Progenitor cell of endocrine pancreas (in vitro differentiated cells): ENCODE results near the gene PRKD1. TPM values are rescaled to one million over a fixed set of nuclear protein-coding genes. Genes with fewer than 3 reads are reported as not detected.

Source experiments
- DNase-seq: peaks from one replicate; pipeline ENCODE4 v3.0.0; 2021; ENCODE audit warnings: low spot score; ENCODE audit not compliant: unreplicated experiment
- H3K27ac Mint-ChIP-seq: 2 replicates; pipeline ENCODE4 v1.8.0; 2021; ENCODE audit warnings: mild to moderate bottlenecking, moderate library complexity, mixed read lengths
- H3K27me3 Mint-ChIP-seq: 2 replicates; pipeline ENCODE4 v1.8.0; 2021; ENCODE audit warnings: mixed read lengths
- H3K36me3 Mint-ChIP-seq: 2 replicates; pipeline ENCODE4 v1.8.0; 2022; ENCODE audit warnings: mixed read lengths; ENCODE audit not compliant: insufficient read depth
- H3K4me1 Mint-ChIP-seq: 2 replicates; pipeline ENCODE4 v1.8.0; 2021; ENCODE audit warnings: low read depth, mixed read lengths
- H3K4me3 Mint-ChIP-seq: 2 replicates; pipeline ENCODE4 v1.8.0; 2021; ENCODE audit warnings: low read depth, mild to moderate bottlenecking, moderate library complexity, mixed read lengths
- H3K9me3 Mint-ChIP-seq: 2 replicates; pipeline ENCODE4 v1.8.0; 2021; ENCODE audit warnings: low read depth, mixed read lengths
- CTCF ChIP-seq: fragments of 200-600 bp; sonication (generic); IDR thresholded peaks from one replicate; pipeline ENCODE4 v1.5.0; 2021; ENCODE audit warnings: antibody characterized with exemption, mild to moderate bottlenecking; ENCODE audit not compliant: unreplicated experiment
- total RNA-seq: library from RNA; stranded (reverse); gene quantifications from 2 replicates; pipeline ENCODE4 v1.2.1, GENCODE V29; 2021

The PRKD1 gene
- total RNA-seq, 1 donor from 2014 or later = 23.6 TPM

GRCh38 chr14:29722831-29723230 is 204.8 kb downstream of the PRKD1 start:
- peaks cover 31% of the 10 kb centered on the region for H3K4me1 Mint-ChIP-seq
- no peak overlapping the region for H3K27ac Mint-ChIP-seq
- H3K36me3 Mint-ChIP-seq = peaks cover 5% of the 10 kb centered on the region
- H3K9me3 Mint-ChIP-seq = no peaks in the 10 kb centered on the region
- no peaks in the 10 kb centered on the region for H3K27me3 Mint-ChIP-seq
- no peak overlapping the region for H3K4me3 Mint-ChIP-seq
- no peak for TF ChIP-seq CTCF
- DNase-seq = no peak

- peaks cover 31% of the 10 kb centered on the region for H3K4me1 Mint-ChIP-seq
- TF ChIP-seq CTCF = no peak
- H3K27me3 Mint-ChIP-seq = no peaks in the 10 kb centered on the region
- no peak overlapping the region for H3K27ac Mint-ChIP-seq
- H3K4me3 Mint-ChIP-seq = no peak overlapping the region
- peaks cover 5% of the 10 kb centered on the region for H3K36me3 Mint-ChIP-seq
- no peak for DNase-seq
- no peaks in the 10 kb centered on the region for H3K9me3 Mint-ChIP-seq
Observed at GRCh38 chr14:29721586-29721985, 206.1 kb downstream of the PRKD1 start.

GRCh38 chr14:29717901-29718300 is 209.7 kb downstream of the PRKD1 start:
- Mint-ChIP-seq H3K27me3 (no peaks in the 10 kb centered on the region), H3K4me1 (peaks cover 9% of the 10 kb centered on the region), H3K9me3 (peaks cover 2% of the 10 kb centered on the region), H3K4me3 (no peak overlapping the region), H3K36me3 (peaks cover 8% of the 10 kb centered on the region), H3K27ac (no peak overlapping the region)
- no peak for TF ChIP-seq CTCF
- DNase-seq = no peak

GRCh38 chr14:29716150-29716549 is 211.5 kb downstream of the PRKD1 start:
- no peak for TF ChIP-seq CTCF
- peaks cover 2% of the 10 kb centered on the region for H3K9me3 Mint-ChIP-seq
- H3K36me3 Mint-ChIP-seq = peaks cover 7% of the 10 kb centered on the region
- no peaks in the 10 kb centered on the region for H3K27me3 Mint-ChIP-seq
- no peak for DNase-seq
- no peak overlapping the region for H3K27ac Mint-ChIP-seq
- H3K4me3 Mint-ChIP-seq = no peak overlapping the region
- H3K4me1 Mint-ChIP-seq = peaks cover 3% of the 10 kb centered on the region

- no peak overlapping the region for H3K27ac Mint-ChIP-seq
- no peak overlapping the region for H3K4me3 Mint-ChIP-seq
- H3K9me3 Mint-ChIP-seq = peaks cover 2% of the 10 kb centered on the region
- TF ChIP-seq CTCF = no peak
- H3K4me1 Mint-ChIP-seq = no peaks in the 10 kb centered on the region
- H3K36me3 Mint-ChIP-seq = peaks cover 4% of the 10 kb centered on the region
- DNase-seq = no peak
- H3K27me3 Mint-ChIP-seq = no peaks in the 10 kb centered on the region
Observed at GRCh38 chr14:29712601-29713000, 215.0 kb downstream of the PRKD1 start.
